GM21360 (cell line): ENCODE measurements around the gene ATG101.

Experiments
- ATAC-seq: cut with Tn5 transposase; IDR thresholded peaks from one replicate; pipeline ENCODE4 v1.9.1; 2021; ENCODE audit warnings: mild to moderate bottlenecking, moderate library complexity; ENCODE audit not compliant: unreplicated experiment

Gene ATG101

DNA sequence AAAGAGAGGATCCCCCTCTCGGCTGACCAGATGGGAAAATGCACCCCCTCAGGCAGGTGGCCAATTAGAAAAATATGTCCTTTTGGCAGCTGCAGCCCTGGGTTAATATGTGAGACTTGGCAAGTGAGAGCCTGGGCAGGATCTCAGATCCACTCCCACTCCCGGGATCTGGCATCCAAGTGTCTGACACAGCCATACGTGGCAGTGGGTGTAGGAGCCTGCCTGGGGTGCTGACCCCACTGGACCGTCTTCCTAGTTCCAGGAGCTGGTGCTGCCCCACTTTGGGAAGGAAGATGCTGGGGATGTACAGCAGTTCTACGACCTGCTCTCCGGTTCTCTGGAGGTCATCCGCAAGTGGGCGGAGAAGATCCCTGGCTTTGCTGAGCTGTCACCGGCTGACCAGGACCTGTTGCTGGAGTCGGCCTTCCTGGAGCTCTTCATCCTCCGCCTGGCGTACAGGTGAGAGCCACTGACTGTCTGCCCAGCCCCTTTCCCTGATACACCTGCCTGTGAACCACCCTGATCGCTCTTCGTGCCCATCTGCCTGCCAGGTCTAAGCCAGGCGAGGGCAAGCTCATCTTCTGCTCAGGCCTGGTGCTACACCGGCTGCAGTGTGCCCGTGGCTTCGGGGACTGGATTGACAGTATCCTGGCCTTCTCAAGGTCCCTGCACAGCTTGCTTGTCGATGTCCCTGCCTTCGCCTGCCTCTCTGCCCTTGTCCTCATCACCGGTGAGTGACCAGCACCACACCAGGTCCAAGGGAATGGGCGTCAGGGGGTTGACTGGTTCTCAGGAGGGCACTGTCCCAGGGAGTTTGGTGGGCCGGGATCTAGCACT is 12.8 kb upstream of the ATG101 start:
- no peak for ATAC-seq

DNA sequence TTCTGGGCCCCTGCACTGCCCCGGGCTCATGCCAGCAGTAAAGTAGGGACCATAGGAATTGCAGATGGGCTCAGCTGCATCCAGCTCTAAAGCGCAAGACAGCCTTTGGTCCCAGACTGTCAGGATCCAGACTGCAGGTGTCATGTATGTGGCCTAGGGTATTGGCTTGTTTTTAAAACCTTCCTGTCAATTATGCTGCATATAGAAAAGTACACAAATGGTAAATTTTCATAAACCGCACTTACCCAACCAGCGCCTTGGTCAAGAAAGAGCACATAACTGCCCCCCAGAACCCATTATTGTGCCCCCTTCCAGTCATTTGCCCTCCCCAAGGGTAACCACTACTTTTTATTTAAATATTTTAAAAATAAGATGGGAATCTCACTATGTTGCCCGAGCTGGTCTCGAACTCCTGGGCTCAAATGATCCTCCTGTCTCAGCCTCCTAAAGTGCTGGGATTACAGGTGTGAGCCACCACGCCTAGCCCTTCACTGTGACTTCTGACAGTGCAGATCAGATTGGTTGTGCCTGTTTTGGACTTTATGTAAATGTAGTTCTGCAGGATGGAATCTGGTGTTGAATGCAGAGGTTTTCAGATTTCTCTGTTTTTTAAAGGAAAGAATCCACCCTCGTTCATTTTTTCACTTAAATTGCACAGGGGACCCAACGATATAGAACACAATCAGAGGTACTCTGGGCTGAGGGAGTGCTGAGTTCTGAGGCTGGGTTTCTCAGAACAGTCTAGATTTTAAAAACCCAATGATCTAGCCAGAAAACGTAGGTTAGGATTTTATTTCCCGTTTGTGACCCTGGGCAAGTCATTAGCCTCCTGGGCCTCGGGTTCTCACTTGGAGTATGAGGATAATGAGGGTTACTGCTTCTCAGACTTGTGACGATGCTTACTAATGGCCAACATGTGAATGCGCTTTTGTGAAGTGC is 11.9 kb upstream of the ATG101 start:
- ATAC-seq, result no peak

DNA sequence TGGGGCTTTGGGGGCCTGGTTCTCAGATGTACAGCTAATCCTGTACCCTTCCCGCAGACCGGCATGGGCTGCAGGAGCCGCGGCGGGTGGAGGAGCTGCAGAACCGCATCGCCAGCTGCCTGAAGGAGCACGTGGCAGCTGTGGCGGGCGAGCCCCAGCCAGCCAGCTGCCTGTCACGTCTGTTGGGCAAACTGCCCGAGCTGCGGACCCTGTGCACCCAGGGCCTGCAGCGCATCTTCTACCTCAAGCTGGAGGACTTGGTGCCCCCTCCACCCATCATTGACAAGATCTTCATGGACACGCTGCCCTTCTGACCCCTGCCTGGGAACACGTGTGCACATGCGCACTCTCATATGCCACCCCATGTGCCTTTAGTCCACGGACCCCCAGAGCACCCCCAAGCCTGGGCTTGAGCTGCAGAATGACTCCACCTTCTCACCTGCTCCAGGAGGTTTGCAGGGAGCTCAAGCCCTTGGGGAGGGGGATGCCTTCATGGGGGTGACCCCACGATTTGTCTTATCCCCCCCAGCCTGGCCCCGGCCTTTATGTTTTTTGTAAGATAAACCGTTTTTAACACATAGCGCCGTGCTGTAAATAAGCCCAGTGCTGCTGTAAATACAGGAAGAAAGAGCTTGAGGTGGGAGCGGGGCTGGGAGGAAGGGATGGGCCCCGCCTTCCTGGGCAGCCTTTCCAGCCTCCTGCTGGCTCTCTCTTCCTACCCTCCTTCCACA is 11.0 kb upstream of the ATG101 start:
- ATAC-seq, result no peak

- no peak for ATAC-seq
Observed at GRCh38 chr12:52059582-52060497, 9.9 kb upstream of the ATG101 start.

- ATAC-seq, result no peak
Observed at GRCh38 chr12:52060498-52061177, 9.1 kb upstream of the ATG101 start.

DNA sequence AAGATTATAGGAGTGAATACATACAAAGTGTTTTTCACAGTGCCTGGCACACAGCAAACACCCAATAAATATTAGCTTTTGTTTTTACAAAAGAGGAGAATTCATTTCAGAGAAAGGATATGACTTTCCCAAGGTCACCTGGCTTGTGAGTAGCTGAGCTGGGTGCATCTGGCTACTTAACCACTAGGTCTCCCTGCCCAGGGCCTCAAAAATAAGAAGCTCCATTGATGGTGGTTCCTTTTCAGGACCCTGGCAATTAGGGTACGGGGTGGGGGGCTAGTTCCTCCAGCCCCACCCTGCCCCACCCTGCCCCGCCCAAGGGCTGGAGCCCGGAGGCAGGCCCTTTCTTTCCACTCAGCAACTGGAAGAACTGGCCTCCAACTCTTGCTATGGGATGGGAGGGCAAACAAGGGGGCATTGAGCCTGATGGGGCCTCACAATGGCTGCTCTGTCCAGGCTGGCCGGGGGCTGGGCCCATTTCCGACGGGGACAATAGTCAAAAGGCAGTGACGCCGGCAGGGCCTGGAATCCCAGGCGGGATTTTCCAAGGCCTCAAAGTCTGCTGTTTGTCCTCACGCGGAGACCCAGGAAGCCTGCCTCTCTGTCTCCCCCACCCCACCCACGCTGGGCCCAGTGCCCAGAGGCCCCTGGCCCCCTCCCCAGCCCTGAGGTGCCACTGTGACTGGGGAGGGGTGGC is 8.2 kb upstream of the ATG101 start:
- no peak for ATAC-seq

DNA sequence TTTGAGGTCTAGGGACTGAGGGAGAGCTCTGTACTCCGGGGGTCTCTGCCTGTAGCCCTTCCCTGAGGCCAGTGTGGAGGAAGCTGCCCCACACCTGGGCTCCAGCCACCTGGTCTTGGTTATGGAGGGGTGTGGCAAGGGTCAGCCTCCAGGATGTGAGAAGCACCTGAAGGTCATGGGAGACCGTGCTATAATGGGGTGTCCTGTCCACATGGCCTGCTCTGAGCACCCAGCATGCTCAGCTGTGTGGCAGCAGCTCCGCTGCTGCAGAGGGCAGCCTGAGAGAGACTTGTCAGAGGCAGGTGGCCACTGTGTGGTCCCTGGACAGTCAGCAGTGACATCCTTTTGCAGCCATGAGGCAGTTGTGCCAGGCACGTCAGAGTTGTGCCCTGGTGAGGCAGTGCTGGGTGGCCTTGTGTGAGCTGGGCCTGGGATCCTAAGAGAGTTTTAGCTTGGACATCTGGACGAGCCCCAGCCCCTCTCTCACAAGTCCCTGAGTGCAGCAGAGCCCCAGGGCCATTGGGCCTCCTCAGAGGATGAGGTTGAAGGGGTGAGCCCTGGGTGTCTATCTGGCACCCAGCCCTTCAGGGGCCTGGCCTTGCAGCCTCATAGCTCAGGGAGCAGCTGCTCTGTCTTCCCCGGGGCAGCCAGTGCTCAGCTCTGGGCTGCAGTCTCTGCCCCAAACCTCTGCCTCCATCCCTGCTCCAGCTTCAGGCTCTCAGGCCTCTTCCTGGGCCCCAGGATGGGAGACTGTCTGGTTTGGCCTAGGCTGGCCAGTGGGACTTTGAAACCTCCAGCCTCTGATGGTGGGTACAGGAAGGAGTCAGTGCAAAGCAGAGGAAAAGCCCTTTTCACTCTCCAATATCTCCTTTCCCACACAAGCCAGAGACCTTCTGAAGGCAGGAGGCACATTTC is 7.4 kb upstream of the ATG101 start:
- no peak for ATAC-seq

- no peak for ATAC-seq
Observed at GRCh38 chr12:52063082-52063924, 6.5 kb upstream of the ATG101 start.

DNA sequence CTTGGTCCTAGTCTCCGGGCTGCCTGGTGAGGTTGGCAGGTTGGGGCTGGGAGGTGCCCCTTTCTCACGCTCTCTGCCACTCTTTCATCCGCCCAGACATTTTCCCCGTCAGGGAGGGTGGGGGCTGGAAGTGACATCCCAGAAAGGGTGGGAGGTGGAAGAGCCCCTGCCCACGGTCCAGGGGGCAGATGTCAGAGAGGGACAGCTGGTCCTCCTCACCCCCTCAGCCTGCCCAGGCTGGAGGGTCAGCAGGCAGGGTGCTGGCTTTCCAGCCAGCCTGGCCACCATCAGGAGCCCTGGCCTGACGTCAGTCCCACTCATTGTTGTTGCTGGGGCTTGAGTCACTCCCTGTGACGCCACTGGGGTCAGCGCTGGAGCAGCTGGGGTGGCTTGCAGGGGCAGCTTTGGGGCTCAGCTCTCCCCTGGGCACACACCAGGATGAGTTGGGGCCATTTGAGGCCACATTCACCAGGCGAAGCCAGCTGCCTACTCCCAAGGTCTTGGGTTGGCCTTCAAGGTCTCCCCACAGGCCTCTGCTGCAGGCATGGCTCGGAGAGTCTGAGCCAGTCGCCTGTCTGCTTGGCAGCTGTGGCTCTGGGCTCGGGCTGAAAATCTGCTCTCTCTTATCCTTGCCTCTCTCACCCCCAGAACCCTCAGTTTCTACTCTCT is 5.7 kb upstream of the ATG101 start:
- ATAC-seq, result no peak

GRCh38 chr12:52066346-52067080 is 3.3 kb upstream of the ATG101 start:
- ATAC-seq, result no peak

GRCh38 chr12:52067081-52067374 is 2.8 kb upstream of the ATG101 start:
- ATAC-seq, result no peak

- ATAC-seq, result peak; percentile 6
Observed at GRCh38 chr12:52070185-52070925, 577 bp downstream of the ATG101 start.

DNA sequence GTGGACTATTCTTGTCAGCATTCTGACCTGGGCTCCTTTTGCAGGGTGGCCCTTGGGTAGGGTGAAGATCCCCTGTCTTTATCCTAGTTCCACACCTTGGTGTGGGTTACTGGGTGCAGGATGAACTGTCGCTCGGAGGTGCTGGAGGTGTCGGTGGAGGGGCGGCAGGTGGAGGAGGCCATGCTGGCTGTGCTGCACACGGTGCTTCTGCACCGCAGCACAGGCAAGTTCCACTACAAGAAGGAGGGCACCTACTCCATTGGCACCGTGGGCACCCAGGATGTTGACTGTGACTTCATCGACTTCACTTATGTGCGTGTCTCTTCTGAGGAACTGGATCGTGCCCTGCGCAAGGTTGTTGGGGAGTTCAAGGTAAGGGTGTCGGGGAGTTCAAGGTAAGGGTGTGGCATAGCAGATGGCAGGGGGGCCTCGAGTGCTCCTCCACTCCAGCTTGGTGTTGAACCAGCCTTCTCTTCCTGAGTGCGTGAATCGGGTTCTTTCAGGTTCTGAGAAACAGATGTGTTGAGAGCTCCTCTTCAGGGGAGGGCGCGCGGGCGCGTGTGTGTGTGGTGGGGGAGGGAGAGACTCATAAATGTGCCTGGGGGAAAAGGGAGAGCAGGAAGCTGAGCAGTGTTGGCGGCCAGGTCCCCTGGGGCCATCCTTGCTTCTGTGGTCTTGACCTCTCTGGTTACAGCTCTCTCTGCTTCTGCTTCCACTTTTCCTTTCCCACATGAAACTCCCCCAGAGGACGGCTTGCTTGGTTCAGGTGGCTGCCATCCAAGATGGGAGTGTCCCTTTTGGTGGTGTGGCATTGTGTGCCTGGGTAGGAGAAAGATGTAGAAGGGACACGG is 4.0 kb downstream of the ATG101 start:
- no peak for ATAC-seq

DNA sequence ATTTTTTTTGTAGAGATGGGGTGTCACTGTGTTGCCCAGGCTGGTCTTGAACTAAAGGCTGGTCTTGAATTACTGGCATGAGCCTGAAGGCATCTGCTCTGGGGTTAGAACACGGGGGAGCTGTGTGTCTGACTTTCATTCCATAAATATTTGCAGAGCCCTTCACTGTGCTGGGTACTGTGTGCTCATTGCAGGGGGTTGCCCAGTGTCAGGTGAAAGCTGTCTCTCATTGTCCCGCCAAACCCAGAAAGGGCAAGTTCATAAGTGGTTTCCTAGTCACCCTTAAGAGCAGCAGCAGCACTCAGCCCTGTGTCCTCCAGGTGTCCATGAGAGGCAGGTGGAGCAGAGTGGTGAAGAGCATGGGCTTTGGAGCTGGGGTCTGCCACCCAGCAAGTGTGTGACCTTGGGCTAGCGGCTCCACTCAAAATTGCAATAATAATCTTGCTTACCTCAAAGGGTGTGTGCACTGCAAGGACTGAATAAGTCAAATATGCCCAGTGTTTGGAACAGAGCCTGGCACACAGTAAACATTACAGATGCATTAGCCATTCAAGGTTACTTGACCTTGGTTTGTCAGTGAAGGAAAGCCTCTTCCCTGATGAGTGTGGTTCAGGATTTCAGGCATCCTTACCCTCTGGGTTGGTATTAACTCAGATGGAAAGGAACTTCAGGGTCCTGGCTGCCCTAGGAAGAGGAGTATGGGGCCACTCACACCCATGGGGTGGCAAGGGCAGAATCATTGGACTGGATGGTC is 5.4 kb downstream of the ATG101 start:
- no peak for ATAC-seq
